CD4-positive, alpha-beta T cell treated with Interferon gamma for 1 hour (primary cell): ENCODE measurements around the gene PIEZO2.

Experiments
- DNase-seq: peaks from one replicate; pipeline ENCODE4 v3.0.0-alpha.2; 2020

Gene PIEZO2

DNA sequence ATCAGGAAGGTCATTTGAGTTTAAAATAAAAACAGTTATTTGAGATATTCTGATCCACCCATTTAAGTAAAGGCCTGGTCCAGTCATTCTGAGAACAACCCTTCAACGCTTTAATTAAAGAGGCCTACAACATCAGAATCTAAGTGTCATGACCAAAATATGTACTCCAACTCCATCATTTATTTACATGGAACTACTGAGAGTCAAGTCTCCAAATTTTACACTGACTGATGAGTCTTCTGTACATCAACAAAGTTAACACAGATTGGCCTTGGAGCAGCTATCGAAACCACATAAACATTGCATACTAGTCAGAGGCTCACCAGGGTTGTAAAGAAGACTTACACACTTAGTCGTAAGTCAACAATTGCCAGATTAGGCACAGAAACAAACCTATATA lies 37.1 kb downstream of the PIEZO2 start:
- DNase-seq = no peak

DNA sequence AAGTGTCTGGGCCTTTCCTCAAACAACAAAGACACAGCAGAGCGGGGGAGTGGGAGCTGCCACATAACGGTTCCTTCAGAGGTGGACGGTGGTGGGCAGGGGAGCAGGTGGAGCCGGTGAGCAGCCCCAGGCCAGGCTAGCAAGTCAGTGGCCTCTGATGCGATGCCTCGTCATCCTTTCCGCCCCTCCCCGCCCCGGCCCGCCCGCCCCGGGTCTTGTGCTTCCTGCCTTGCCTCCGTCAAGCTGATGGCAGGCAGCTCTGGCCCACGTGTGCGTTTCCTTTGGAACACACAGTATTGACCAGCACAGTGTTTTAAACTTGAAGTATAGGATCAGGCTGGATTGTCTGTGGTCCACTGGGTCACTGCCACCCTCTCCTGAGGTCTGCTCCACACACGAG lies 38.9 kb downstream of the PIEZO2 start:
- DNase-seq = no peak

DNA sequence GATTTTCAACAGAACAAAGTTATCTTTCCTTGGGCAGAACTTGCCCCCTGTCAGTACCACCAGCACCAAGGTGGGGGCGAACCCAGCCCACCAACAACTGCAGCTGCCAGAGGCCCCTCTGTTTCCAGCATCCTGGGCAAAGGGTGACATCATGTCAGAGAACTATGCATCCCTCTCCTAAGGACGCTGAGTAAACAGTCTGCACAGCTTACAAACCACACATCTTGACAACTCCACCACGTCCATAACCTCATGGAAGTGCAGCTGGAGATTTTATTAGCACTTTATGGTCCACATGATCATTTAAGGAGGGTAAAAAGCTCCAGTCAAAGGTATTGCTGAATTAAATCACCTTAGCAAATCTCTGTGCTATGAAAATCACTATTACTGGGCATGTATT lies 40.4 kb downstream of the PIEZO2 start:
- DNase-seq = no peak

DNA sequence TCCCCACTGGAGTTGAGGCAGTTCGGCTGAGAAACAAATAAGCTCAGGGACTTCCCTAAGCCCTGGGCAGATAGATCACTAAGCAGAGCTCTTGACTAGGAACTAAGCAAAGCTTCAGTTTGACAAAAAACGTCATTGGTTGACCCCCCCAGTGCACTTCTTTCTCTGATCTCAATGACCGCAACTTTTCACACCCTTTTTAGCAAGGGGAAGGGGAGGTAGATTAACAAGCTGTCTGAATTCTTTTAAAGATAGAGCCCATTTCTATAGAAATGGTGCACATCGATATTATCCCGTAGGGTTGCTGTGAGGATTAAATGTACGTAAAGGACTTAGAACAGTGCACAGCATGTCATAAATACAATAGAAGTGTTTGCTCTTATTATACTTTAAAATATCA lies 42.5 kb downstream of the PIEZO2 start:
- no peak for DNase-seq

DNA sequence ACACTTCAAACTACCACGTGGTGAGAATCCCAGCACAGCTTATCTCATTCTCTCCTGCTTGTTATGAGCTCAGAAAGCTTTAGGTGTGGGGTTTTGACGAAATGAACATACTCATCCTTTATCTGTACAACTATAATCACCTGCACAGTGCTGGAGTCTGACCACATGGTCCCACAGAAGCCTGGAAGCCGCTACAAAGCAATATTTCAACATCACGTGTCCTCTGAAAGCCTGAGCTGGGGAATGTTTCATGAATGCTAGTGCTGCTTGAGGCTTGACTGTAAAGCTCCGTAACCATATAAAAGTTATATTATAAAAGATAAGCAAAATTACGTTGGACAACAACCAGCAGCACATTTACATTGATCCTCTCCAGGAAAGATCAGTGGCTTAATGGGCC lies 43.9 kb downstream of the PIEZO2 start:
- DNase-seq = no peak

DNA sequence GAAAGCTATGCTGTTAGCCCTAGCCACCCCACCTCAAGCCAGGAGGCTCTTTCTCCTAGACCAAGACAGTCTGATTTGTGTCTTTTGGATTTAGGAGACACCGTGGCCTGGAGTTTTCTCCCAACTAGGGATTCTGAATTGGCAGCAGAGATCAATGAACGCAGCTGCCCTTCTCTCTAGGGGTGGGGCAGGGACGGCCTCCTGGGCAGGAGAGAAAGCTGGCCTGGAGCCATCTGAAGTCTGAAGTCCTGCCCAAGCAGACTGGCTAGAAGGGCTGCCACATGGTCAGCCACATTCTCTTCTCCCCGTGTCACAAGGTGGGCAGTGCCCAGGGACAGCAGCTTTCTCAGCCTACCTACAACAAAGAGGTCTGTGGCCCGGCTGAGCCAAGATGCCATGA lies 45.1 kb downstream of the PIEZO2 start:
- DNase-seq = no peak

DNA sequence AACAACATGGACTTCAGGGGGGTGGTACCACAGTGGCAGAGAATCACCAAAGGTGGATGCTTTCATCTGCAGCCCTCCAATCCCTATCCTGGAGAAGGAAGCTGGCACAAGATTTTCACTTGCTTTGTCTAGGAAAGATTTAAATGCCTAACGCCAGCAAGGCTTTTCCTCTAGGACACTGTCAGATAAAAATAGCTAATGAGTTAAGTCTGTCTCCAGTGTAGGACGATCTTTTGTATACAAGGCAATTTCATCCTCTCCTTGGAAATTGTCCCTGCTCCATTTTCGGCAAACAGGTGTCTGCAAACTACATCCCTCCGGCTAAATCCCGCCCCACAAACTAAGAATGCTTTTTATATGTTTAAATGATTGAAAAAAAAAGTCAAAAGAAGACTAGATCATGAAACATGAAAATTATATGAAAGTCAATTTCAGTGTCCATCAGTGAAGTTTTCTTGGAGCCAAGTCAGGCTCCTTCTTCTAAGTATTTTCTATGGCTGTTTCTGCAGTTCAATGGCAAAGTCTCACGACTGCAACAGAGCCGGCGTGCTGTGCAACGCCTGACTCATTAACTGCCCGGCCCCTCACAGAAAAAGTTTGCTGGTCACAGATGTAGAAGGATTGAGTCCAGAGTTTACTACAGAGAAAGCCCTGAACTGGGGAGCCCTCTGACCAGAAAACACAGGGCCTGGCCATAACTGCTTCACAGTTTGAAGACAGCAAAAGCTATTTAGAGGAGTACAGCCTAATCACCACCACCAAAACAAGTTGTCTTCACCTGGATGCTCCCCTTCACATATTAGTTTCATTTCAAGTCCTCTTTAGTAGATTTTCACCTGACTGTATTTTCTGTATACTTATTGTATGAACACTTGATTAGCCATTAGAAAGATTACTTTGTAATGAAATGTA lies 52.3 kb downstream of the PIEZO2 start:
- DNase-seq = no peak

DNA sequence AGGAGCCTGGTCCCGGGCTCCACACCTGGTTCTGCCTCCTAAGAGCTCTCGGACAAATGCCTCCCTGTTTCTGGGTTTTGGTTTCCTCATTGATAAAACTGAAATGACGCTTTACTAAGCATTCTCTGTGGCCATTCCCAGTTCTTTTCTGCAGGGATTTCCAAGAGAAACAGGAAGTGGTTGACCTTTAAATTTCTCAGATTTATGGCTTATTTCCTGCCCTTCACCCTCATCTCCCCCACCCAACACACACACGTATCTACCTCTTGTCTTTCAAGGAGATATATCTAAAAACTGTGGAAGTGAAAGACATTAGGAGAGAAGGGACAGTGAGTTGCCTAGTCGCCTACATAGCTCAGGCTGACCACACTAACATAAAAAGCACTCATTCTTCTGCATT lies 53.0 kb downstream of the PIEZO2 start:
- no peak for DNase-seq

DNA sequence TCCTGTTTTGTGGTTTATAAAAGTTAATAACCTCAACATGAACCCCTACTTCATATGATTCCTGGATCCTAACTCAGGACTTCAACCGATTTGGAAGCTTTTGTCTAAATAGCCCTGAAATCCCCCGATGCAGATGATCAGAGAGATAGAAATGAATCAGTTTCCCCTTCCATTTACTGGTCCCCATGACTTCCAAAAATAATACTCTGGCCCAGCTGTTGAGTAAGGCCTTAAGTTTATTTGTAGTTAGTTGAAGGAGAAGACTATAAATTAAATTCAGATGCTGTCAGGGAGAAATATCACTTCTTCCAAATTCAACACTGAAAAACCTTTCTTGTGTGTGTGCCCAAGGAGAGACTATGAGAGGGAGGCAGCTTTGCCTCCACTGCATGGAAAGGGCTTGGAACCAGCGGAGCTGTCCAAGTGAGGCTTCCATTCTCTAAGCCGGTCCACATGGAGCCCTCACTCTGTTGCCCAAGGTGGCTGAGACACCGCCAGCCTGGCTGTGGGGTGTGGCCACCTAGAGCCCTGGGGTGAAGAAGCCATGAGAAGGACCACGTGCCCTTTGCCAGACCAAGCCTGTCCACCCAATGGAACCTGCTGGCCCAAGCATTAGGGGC lies 53.6 kb downstream of the PIEZO2 start:
- no peak for DNase-seq

DNA sequence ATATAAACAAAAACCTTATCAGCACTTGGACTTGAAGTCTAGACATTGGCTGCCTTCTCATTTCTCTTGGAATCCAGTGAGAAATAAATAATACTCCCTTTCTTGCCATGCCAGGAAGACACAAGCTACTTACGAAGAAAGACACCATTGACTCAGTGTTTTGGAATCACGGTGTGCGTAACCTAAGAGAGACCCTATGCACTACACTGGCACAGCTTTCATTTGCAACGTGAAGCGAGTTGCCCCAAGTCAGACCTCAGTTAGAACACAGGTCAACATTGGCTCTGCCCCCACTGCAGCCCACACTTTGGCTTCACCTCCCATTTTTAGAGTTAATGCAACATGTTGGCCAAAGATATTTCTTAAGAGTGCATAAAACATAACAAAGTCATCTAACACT lies 54.2 kb downstream of the PIEZO2 start:
- no peak for DNase-seq

DNA sequence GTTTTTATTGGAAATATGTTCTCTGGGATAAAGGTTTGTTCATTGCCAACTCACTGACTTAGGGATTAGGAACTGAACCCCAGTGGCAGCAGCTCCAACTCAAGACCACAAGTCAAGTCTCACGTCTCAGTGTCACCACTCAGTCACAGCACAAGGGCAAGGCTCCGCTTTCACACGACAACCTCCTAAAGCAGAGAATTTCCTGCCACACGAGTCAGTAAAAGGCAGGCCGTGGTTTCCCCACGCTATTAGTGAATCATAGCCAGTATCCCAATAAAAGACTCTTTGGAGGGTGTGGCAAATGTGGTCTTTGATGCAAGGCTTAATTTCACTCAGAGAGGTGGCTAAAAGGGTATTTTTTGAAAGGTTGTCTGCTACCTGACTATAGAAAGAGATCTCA lies 57.6 kb downstream of the PIEZO2 start:
- no peak for DNase-seq

DNA sequence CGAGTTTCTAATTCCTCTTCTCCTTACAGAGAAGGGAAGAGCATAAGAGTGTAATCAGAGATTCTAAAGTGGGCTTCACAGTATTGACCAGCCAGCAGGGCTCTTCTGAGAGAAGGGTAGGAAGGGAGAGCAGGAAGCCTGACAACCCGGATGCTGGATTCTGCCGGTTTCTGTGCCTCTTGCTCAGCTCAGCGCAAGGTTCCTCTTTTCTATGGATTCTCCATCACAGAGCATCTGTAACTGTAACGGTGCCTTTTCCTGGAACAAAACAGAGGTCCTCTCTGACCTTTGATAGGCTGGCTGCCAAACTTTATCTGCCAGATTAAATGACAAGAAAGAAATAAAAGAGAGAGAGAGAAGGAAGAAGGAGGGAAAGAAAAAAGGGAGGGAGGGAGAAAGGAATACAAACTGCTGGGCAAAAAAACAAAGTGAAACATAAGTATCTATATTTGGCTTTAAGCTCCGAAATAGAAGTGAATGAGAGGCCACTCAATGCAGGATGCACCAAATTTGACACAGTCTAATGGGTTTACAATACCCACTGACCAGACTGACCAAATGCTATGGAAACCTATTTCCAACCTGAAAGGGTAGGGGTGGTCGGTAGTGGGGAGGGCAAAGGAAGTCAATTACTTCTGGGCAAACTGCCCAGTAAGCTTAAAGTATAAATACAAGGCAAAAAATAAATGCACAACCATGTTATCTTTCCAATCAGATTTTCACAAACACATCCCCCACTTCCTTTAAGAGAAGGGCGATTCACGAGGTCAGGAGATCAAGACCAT lies 59.2 kb downstream of the PIEZO2 start:
- DNase-seq = no peak

DNA sequence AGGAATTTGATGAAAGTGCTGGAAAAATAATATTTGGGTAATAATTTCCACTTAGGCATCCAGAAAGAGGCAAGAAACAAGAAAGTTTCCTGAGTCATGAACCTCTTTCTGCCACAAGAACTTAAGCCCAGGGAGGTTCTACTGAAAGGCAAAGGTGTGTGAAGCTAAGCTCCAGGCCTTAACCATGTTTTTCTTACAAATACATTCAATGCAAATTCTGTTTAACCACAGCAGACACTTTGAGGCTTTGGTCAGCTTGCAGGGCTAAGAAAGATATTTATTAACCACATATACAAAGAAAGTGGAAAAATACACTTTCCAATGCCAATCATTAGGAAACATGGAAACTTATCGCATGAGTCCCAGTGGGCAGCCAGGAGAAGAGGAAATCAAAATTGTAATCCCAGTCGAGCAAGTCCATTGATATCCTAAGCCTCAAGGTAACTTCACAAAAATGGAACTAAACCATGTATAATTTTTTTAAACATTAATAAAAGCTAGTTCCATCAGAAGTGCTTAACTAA lies 68.3 kb downstream of the PIEZO2 start:
- no peak for DNase-seq

DNA sequence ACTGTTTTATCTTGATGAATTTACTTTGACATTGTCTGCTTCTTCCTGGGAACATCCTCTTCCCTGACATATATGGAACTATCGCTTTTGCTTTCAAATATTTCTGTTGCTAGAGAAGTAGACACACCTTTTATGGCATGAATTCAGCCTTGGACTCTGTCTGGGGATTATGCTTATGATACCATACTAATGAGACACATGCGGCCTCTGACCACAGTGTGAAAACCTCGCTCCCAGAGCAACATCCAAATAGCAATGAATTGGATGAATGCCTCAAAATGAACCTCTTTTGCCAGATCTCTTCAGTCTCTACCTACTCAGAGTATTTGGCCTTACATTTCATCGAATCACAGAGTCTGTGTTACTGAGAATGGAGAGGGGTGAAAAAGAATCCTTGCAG lies 70.9 kb downstream of the PIEZO2 start:
- no peak for DNase-seq

DNA sequence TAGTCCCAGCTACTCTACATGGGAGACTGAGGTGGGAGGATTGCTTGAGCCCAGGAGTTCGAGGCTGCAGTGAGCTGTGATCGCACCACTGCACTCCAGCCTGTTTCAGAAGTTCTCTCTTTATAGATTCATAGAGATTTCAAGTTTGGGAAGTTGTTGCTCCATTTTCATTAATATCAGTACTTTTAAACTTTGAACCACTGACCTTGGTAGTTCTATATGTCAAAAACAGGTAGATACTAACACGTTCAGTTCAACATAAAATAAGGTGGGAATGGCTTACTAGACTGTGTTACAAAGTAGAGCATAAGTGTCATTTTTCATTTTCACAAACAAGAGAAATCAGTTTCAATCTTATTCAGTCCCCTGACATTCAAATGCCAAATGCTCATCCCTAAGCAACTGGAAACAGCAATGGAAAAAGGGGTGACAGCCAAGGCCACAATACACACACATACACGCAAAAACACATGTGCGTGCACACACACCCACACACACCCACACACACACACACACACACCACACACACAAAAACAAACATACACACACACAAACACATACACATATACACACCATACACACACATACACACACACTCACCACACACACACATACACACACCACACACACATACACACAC lies 71.7 kb downstream of the PIEZO2 start:
- DNase-seq = no peak

DNA sequence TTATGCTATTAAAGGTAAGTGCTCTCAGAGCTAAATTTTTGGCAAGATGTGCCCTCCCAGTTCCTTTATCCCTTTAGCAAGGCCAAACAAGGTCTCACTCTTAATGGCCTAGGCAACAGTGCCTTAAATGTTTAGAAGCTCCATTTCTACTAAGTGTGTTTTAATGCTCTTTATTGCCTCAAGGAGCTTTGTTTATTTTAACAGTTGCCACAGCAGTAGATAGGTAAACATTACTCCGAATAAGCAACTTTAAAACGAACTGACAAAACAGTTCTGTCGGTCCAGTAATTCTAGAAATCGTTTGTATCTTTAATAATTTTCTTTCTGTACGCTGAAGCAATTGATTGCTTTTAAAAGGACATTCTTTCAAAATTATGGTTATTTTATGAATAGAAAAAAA lies 74.5 kb downstream of the PIEZO2 start:
- DNase-seq = no peak

DNA sequence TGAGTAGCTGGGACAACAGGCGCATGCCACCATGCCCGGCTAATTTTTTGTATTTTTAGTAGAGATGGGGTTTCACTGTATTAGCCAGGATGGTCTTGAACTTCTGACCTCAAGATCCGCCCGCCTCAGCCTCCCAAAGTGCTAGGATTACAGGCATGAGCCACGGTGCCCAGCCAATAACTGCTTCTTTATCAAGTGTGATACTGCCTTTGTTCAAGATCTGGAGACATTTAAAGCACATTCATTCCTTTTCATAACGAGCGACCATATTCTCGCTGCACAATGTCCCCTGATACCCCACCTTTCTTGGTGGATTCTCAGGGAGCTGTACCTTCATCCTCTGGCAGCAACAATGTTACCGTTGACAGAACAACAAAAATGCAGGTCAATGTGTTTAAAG lies 75.4 kb downstream of the PIEZO2 start:
- no peak for DNase-seq

DNA sequence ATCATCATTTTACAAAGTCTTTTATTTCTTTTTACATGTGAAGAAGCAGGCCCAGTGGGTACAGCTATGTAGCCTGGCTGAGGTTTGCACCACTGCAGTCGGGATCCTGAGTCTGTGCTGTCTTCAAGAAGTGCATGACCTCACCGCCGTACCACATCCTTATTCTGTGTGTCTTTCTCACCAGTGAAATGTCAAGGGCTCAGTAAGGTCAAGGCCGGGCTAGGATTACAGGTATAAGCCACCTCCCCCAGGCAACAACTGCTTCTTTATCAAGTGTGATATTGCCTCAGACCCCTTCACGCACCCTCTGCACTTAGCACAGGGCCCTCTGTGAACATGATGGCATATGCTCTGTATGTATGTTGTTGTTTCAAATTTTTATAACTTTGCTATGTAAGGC lies 76.7 kb downstream of the PIEZO2 start:
- no peak for DNase-seq

DNA sequence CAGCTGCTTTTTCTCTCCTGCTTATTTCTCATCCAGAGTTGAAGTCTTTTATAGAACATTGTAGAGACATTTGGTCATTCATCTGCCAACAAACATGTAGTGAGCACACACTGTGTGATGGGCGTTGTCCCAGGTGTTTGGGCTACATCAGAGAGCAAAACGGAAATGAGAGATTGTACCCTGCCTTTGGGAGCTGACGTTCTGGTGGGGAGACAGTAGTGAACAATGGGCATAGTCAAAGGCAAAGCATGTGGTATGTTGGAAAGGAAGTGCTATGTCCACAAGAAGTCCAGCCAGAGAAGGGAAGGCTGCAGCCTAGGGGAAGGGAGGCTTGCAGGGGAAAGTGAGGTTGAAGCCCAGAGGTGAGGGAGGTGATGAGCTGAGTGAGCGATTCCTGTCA lies 78.1 kb downstream of the PIEZO2 start:
- no peak for DNase-seq

DNA sequence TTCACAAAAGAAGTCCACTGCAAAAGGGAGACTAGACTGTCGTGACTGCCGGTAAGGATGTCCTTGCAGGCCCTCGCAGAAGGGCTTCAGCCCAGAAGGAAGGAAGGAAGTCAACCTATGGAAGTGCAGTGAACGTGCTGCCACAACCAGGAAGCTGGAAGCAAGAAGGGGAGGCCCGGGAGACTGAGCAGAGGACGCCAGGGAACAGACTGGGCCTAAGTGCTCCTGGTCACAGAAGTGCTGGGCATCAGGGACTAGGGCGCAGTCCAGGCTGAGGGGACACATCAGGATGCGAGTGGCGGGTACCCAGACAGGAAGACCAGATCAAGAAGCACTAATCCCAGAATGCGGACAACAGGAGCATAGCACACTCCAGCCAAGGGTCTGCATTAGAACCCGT lies 78.8 kb downstream of the PIEZO2 start:
- no peak for DNase-seq

DNA sequence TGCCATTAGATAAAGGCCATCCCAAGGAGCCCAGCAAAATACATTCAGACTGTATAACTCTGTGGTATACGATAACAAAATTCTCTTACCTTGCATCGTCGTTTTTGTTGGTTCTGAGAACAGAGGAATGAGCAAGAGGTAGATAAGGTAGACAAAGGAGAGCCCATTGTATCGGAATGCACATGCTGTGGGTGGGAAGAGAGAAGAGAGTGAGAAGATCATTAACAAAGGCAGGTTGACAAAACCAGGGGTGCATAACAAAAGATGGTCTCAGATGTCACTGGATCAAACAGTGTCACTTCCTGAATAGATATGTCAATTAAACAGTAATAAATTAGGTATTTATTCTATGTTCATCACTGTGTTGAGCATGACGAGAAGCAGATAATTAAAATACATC lies 83.3 kb downstream of the PIEZO2 start:
- DNase-seq = no peak

DNA sequence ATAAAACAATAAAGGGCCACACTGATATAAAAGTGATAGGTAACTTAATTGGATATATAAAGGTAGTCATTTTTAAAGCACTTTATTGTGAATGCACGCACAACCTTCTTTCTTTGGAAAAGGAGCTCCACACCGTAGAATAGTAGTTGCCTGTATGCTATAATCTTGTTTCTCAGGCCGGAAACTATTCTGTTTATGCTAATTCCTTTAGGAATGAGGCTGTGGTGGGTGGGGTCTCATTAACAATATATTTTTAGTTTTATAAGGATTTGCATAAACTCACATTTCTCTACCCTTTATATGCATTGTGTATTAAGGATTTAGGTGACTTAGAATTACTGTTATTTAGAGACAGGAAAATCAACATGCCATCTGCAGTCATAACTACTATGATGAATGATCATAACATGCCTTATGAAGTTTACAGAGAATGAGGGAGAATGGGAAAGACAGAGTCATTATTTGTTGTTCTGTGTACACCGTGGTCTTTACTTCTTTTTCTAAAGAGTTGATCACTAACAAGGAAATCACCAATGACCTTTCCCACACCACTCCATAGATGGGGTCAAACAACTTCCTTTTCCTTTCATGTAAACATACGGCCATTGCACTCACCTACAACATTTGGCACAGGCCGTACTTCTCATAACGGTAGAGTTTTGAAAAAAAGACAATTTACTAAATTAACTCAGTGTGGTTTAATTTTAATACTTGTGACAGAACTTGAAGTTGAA lies 84.5 kb downstream of the PIEZO2 start:
- DNase-seq = no peak
